ENCODE measurements around the gene CHRNB4.
"Not testable (repeated sequence)": the region's sequence is repeated elsewhere in the genome, so short reads cannot be mapped to it uniquely, and the experiment has no call there.

The CHRNB4 gene

GRCh38 chr15:78615151-78615589 lies 25.8 kb downstream of the CHRNB4 start:
- no peak for DNase-seq

GRCh38 chr15:78614021-78614420 lies 27.0 kb downstream of the CHRNB4 start:
- DNase-seq, result no peak

GRCh38 chr15:78609551-78609950 lies 31.5 kb downstream of the CHRNB4 start:
- DNase-seq, result not testable (repeated sequence)

- DNase-seq, result no peak
These were observed 35.3 kb downstream of the CHRNB4 start for GRCh38 chr15:78605680-78606079.

- DNase-seq, result no peak
These were observed 35.8 kb downstream of the CHRNB4 start for GRCh38 chr15:78605201-78605600.

- DNase-seq, result no peak
These were observed 36.6 kb downstream of the CHRNB4 start for GRCh38 chr15:78604420-78604819.

GRCh38 chr15:78603467-78603866 lies 37.5 kb downstream of the CHRNB4 start:
- DNase-seq, result no peak

- DNase-seq, result no peak
These were observed 41.8 kb downstream of the CHRNB4 start for GRCh38 chr15:78599189-78599588.

GRCh38 chr15:78598348-78598747 lies 42.7 kb downstream of the CHRNB4 start:
- no peak for DNase-seq

- DNase-seq, result no peak
These were observed 43.4 kb downstream of the CHRNB4 start for GRCh38 chr15:78597583-78597982.

GRCh38 chr15:78574944-78575343 lies 66.1 kb downstream of the CHRNB4 start:
- DNase-seq, result no peak

Data from central memory CD4-positive, alpha-beta T cell (primary cell).